ENCODE results near the gene COPZ1. TPM values are rescaled to one million over a fixed set of nuclear protein-coding genes. Genes with fewer than 3 reads are reported as not detected.

Gene COPZ1
- total RNA-seq, 3 donors from 2014 or later (not counting 1 experiment from before 2014, with no cell fraction given), result 66.3 to 83.6 (median 79.7) TPM

DNA sequence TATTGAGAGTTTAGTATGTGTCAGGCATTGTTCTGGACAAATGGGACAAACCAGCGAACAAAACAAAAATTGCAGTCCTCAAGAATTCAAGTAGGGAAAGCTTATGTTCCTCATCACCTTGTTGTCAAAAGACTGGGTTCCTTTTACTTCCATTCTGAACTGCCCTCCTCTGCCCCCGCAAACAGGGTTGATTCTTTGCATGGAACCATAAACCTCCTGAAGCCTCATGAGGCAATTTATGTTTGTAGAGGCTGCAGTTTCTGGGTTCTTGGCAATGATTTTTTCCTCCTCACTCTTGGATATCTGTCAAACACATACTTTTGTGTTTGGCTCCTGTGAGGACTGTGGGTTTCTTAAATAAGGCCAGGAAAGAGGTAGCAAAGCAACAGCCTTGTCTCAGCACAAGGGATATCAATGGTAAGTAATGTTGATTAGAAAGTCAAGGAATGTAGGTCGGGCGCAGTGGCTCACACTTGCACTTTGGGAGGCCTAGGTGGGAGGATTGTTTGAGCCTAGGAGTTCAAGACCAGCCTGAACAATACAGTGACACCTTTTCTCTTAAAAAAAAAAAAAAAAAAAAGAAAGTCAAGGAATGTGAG is 13.9 kb downstream of the COPZ1 start:
- H3K4me1 Mint-ChIP-seq, result peaks cover 9 to 20% of the 10 kb centered on the region in 2 donors
- intact Hi-C loops (cut with micrococcal nuclease), result no loop called here
- Histone ChIP-seq H3K36me3 (ENCODE audit: control insufficient read depth, insufficient read depth, low read length) (peaks cover 38% of the 10 kb centered on the region), H3K4me3 (ENCODE audit: low read length) (no peak overlapping the region), H3K27ac (ENCODE audit: low read length) (no peak overlapping the region), H3K9me3 (ENCODE audit: control insufficient read depth, insufficient read depth, low read length) (no peaks in the 10 kb centered on the region), H3K27me3 (ENCODE audit: control insufficient read depth, insufficient read depth, low read length) (no peaks in the 10 kb centered on the region), H3K4me1 (ENCODE audit: control insufficient read depth, insufficient read depth, low read length) (no peaks in the 10 kb centered on the region)
- H3K27ac Mint-ChIP-seq, result no peak overlapping the region
- 98% methylated on average over 4 of the region's 4 CpGs for WGBS (ENCODE audit: insufficient coverage)
- TF ChIP-seq, protein P1, sequence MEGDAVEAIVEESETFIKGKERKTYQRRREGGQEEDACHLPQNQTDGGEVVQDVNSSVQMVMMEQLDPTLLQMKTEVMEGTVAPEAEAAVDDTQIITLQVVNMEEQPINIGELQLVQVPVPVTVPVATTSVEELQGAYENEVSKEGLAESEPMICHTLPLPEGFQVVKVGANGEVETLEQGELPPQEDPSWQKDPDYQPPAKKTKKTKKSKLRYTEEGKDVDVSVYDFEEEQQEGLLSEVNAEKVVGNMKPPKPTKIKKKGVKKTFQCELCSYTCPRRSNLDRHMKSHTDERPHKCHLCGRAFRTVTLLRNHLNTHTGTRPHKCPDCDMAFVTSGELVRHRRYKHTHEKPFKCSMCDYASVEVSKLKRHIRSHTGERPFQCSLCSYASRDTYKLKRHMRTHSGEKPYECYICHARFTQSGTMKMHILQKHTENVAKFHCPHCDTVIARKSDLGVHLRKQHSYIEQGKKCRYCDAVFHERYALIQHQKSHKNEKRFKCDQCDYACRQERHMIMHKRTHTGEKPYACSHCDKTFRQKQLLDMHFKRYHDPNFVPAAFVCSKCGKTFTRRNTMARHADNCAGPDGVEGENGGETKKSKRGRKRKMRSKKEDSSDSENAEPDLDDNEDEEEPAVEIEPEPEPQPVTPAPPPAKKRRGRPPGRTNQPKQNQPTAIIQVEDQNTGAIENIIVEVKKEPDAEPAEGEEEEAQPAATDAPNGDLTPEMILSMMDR (IDR thresholded peaks at IDR 0.05), result no peak
- peaks cover 7% of the 10 kb centered on the region for H3K36me3 Mint-ChIP-seq
- DNase-seq (no peak), ATAC-seq (no peak)
- H3K9me3 Mint-ChIP-seq, result no peaks in the 10 kb centered on the region
- H3K27me3 Mint-ChIP-seq (ENCODE audit: low read depth in 2 of 2), result no peaks in the 10 kb centered on the region
- no peak overlapping the region for H3K4me3 Mint-ChIP-seq

DNA sequence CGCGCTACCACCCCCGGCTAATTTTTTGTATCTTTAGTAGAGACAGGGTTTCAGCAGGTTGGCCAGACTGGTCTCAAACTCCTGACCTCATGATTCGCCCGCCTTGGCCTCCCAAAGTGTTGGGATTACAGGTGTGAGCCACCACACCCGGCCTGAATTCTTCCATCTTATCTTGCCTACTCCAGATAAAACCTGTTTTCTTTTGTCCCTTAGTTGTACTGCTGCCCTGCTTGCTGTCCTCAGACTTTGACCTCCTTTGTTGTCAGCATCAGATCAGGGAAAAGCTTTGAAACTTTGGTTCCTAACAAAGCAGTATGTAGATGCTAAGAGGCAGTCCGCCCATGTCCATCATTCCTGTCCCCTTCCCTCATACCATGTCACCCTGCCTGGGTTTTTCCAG is 15.9 kb downstream of the COPZ1 start:
- Histone ChIP-seq H3K9me3 (ENCODE audit: control insufficient read depth, insufficient read depth, low read length) (no peaks in the 10 kb centered on the region), H3K36me3 (ENCODE audit: control insufficient read depth, insufficient read depth, low read length) (peaks cover 50% of the 10 kb centered on the region), H3K4me3 (ENCODE audit: low read length) (no peak overlapping the region), H3K4me1 (ENCODE audit: control insufficient read depth, insufficient read depth, low read length) (no peaks in the 10 kb centered on the region), H3K27me3 (ENCODE audit: control insufficient read depth, insufficient read depth, low read length) (no peaks in the 10 kb centered on the region), H3K27ac (ENCODE audit: low read length) (no peak overlapping the region)
- no peaks in the 10 kb centered on the region for H3K9me3 Mint-ChIP-seq
- H3K27me3 Mint-ChIP-seq (ENCODE audit: low read depth in 2 of 2), result no peaks in the 10 kb centered on the region
- H3K4me3 Mint-ChIP-seq, result no peak overlapping the region
- WGBS (ENCODE audit: insufficient coverage), result 95% methylated on average over 7 of the region's 7 CpGs
- H3K36me3 Mint-ChIP-seq, result peaks cover 14% of the 10 kb centered on the region
- no peak for DNase-seq
- ATAC-seq, result no peak
- intact Hi-C loops (cut with micrococcal nuclease), result no loop called here
- H3K4me1 Mint-ChIP-seq, result peaks cover 13 to 18% of the 10 kb centered on the region in 2 donors
- peak overlapping the region in 1 of 2 donors; percentile 27 for H3K27ac Mint-ChIP-seq
- TF ChIP-seq, protein P1 (IDR thresholded peaks at IDR 0.05), result no peak

DNA sequence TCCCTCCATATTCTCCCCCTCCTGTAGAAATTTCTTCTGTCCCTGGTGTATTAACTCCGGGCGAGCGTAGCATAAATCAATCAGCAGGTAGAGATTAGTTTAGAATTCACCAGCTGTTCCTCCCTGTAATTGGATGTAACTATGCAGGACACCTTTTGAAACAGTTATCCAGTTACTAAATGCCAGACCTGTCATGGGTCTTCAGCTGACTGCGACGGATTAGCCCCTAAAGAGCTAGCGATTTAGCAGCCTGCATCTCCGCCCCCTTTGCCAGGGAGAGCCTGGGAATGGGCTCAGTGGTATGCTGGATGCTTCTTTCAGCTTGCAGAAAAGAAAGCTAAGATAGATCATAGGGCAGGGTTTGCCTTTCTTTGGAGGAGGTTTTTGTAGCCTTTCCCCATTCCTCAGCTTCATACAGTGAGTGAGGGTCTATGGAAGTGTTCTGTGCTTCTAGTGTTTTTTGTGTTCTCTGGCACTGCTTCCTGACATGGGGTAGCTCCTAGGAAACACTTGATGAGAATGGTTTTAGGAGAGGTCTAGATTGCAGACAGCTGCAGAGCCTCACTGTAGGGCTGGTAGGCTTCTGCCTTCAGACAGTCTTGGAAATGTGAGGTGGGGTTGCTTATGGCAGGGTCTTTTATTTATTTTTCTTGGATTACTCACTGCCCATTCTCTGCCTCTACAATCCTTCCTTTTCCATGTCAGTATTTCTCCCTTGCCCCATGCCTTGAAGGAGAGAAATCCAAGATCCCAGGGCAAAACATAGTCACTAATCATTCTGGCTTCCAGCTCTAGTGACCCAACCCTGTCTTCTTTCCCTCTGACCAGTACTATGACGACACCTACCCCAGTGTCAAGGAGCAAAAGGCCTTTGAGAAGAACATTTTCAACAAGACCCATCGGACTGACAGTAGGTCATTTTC is 16.7 kb downstream of the COPZ1 start:
- Histone ChIP-seq H3K27ac (ENCODE audit: low read length) (no peak overlapping the region), H3K36me3 (ENCODE audit: control insufficient read depth, insufficient read depth, low read length) (peaks cover 56% of the 10 kb centered on the region), H3K27me3 (ENCODE audit: control insufficient read depth, insufficient read depth, low read length) (no peaks in the 10 kb centered on the region), H3K4me3 (ENCODE audit: low read length) (no peak overlapping the region), H3K4me1 (ENCODE audit: control insufficient read depth, insufficient read depth, low read length) (no peaks in the 10 kb centered on the region), H3K9me3 (ENCODE audit: control insufficient read depth, insufficient read depth, low read length) (no peaks in the 10 kb centered on the region)
- intact Hi-C loops (cut with micrococcal nuclease), result no loop called here
- Mint-ChIP-seq H3K4me1 (peaks cover 13 to 14% of the 10 kb centered on the region in 2 donors), H3K9me3 (no peaks in the 10 kb centered on the region), H3K27me3 (ENCODE audit: low read depth in 2 of 2) (no peaks in the 10 kb centered on the region), H3K4me3 (no peak overlapping the region), H3K36me3 (peaks cover 14% of the 10 kb centered on the region), H3K27ac (no peak overlapping the region)
- over 99% methylated on average over 9 of the region's 9 CpGs for WGBS (ENCODE audit: insufficient coverage)
- TF ChIP-seq, protein P1 (IDR thresholded peaks at IDR 0.05), result no peak
- no peak for DNase-seq
- ATAC-seq, result no peak
